HG02678 (cell line): ENCODE results near the gene ZNF99.
"Not testable (repeated sequence)": the region's sequence is repeated elsewhere in the genome, so short reads cannot be mapped to it uniquely, and the experiment has no call there.

Source experiments
- ATAC-seq: cut with Tn5 transposase; IDR thresholded peaks from one replicate; pipeline ENCODE4 v1.9.1; 2021; ENCODE audit warnings: mild to moderate bottlenecking, moderate library complexity; ENCODE audit not compliant: unreplicated experiment

Gene ZNF99

DNA sequence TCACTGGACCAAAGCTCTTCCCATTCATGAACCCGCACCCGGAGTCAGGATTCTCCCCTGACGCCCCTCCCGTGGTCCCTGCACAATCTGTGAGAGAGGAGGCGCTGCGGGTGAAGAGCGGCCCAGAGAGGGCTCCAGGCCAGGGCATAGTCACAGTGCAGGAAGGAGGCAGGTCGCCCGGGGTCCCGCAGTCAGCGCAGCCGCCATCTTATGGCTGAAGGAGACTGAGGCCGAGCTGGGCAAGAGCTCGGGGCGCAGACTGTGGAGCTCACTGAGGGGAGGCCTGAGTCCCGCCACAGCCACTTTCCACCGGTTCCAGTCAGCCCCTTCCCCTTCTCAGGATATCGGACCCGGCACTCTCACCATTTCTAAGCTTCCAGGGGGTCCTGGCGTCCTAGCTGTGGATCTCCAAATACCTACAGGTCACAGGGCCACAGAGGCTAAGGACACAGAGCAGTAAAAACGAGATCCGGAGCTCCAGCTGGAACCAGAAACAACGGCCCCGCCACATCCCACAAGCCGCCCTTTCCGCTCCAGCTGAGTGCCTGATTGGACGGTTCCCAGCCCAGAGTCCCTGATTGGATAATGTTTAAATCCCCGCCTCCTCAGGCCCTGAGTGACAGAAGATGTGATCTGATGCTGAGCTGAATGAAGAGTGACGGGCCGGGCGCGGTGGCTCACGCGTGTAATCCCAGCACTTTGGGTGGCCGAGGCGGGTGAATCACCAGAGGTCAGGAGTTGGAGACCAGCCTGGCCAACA lies at the start of gene ZNF99:
Gene ZNF99, minus strand, starts transcription at position 501 of the 760 bp plus-strand sequence. Its CDS starts 135 bp downstream, at position 366.
- no peak for ATAC-seq

DNA sequence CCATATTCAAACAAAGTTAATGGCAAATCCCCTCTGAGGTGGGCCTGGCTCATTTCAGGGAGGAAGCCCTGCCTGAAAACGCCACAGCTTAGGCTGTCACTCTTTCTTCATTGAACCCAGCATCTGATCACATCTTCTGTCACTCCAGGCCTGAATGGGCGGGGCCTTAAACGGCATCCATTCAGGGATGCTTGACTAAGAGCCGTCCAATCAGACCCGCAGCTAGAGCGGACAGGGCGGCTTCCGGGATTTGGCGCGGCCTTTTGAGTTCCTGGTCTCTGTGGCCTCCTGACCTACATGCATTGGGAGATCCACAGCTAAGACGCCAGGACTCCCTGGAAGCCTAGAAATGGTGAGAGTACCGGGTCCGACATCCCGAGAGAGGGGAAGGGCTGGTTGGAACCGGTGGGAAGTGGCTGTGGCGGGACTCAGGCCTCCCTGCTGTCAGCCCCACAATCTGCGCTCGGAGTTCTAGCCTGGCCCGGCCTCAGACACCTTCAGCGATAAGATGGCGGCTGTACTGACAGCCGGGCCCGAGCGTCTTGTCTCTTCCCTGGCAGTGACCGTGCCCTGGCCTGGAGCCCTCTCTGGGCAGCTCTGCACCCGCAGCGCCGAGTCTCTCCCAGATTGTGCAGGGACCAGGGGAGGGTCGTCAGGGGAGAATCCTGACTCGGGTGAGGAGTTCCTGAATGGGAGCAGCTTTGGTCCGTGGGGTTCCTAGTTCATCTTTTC lies 48.2 kb upstream of the ZNF99 start, which contains the start of gene ZNF723:
Gene ZNF723, plus strand, starts transcription at position 261 of the 732 bp plus-strand sequence. Its CDS starts 89 bp downstream, at position 350.
- no peak for ATAC-seq

DNA sequence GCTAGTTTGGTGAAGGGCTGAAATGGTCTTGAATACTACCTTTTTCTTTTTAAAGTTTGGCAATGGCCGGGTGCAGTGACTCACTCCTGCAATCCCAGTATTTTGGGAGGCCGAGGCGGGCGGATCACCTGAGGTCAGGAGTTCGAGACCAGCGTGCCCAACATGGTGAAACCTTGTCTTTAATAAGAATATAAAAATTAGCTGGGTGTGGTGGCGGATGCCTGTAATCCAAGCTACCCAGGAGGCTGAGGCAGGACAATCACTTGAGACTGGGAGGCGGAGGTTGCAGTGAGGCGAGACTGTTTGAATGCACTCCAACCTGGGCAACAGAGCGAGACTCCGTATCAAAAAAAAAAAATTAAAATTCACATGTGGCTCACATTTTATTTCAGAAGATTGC lies 47.3 kb upstream of the ZNF99 start:
- ATAC-seq, result no peak

DNA sequence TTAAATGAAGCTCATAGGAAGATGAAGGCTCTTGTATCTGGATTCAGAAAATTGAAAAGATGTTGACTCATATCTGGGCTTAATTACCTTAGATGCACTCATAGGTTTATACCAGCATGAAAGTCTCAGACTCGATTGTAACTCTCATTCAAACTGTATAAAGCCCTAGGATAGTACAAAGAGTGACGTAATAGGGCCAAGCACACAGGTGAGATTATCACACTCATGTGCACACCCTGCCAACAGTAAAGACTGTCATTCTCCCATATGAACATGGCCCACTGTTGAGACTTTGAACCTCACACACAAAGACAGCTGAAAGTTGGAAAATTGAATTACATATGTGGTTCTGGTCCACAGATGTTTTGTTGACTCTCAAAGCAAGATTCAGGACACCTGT lies 30.2 kb upstream of the ZNF99 start:
- ATAC-seq, result no peak

DNA sequence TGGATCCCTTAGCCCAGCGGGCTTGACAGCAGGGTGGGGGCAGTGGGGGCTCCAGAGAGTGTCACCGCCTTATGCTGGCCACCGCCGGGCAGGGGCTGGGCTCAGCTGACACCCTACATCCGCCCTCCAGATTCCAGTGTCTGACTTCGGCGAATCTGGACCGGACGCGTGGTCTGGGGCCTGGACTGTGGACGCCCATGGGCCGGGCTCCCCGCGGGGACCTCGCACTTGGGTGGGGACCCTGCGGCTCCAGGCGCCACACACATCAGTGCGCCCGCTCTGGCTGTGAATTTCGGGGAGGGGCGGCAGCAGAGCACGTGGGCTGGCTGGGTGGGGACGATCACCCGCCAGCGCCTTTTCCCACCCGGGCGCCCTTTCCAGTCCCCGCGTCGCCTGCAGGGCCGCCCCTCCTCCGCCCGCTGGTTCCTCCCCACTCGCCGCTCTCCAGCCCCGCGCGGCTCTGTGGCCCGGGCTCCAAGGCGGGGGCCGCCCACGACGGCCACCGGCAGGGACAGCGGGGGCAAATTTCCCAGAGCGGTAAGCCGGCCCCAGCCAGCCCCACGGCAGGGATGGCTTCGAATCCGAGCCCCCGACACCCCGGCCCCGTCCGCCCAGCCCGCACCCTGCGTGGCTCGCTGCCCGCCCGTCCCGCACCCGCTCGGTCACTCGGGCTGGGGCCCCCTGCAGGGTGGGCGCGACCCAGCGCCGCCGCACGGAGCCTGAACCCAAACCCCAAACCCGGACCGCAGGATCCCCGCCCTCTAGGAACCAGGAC lies 23.3 kb upstream of the ZNF99 start:
- no peak for ATAC-seq

DNA sequence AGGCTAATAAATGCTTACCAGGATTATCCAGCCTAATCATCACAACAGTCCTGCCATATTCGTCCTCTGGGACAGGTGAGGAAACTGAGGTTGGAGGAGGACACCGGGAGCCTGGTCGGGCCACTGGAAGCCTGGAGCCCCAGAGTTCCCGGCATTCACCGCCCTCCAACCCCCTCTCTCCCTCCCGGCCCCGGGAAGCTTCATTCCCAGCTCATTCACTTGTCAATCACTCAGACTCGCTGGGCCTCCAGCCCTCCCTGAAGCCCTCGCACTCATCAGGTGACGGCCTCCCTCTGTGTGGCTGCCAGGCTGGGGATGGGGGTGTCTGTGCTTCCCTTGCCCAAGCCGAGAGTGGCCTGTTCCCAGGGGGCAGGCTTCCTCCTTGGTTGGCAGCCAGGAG lies 22.5 kb upstream of the ZNF99 start:
- no peak for ATAC-seq

DNA sequence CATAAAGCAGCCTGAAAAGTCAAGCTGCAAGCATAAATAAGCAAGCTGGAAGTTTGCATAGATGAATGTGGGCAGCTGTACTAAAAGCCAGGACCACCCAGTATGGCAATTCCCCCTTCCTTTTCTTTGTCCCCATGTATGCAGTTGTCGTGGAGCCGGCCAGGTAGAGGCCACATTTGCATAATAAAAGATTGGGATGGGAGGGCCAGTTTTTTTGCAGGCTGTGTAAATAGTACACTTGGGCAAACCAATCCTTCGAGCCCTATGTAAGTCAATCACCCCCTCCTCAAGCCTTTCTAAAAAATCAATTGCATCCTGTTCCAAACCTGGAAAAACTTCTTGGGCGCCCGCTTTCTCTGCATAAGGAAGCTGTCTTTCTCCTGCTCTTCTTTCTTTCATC lies 13.1 kb upstream of the ZNF99 start:
- ATAC-seq, result no peak

DNA sequence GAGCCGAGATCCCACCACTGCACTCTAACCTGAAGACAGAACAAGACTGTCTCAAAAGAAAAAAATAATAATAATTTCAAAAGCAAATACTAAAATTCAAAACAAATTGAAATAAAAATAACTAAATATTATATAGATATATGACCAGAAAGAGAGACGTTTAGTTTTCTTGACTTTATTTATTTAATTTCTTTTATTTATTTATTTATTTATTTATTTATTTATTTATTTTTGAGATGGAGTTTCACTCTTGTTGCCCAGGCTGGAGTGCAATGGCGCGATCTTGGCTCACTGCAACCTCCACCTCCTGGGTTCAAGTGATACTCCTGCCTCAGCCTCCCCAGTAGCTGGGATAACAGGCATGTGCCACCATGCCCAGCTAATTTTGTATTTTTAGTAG lies 8.9 kb upstream of the ZNF99 start:
- not testable (repeated sequence) for ATAC-seq

DNA sequence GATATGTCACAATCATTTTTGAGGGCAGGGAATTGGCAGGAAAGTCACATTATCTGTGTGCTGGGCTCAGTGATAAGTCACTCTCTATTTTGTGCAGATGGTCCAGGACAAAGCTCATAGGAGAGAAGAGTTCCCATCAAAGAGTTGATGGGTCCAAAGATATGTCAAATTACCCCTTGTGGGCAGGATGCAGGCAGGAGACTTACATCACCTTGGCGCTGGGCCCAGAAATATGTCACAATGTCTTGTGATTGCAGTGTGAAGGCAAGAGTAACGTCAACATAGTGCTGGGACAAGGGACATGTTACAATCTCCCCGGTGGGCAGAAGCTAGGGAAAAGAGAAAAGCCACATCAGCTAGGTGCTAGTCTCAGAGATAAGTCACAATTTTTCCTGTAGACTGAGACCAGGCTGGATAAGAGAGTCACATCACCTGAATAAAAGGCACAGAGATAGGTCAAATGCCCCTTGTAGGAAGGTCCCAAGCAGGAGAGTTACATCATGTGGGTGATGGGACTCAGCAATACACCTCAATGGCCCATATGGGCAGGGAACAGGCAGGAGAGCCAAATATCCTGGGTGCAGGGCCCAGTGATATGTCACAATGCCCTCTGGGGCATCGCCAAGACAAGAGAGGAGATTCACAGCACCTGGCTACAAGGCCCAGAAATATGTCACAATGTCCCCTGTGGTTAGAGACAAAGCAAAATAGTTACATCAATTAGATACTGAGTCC lies 47.9 kb downstream of the ZNF99 start:
- ATAC-seq, result no peak

DNA sequence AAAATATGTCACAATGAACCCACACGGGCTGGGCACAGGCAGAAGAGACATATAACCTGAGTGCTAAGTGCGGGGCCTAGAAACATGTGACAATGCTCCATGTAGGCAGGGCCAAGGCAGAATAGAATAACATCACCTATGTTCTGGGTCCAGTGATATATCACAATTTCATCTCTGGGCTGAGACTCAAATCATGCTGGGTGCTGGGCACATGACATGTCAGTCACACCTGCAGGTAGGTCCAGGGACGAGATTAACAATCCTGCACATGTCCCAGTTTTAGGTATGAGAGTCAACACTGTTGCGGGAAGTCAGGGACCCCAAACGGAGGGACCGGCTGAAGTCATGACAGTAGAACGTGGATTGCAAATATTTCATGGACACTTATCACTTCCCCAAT lies 50.3 kb downstream of the ZNF99 start:
- no peak for ATAC-seq

DNA sequence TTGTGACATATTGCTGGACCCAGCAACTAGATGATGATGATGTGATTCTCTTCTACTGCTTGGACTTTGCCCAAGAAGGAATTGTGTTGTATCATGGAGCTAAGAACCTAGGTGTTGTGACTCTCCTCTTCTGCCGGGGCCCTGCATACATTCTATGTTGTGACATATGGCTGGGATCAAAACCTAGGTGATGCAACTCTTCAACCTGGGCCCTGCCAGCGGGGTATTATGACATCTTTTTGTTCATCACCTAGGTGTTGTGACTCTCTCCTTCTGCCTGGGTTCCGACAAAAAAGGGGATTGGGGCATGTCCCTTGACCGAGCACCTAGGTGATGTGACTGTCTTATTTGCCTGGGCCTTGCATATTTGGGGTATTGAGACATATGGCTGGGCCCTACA lies 55.7 kb downstream of the ZNF99 start:
- not testable (repeated sequence) for ATAC-seq

DNA sequence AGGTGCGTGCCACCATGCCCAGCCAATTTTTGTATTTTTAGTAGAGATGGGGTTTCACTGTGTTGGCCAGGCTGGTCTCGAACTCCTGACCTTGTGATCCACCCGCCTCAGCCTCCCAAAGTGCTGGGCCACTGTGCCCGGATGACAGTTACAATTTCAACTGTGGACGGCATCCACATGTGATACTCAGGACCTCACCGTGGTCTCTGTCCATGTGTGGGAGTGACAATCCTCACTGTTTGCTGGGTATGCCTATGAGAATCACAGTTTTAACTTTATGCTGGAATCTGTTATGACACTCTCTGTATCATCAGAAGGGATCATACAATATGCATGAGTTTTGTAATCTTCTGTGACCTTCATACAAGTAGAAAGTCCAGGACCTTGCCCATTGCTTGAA lies 62.4 kb downstream of the ZNF99 start:
- not testable (repeated sequence) for ATAC-seq

DNA sequence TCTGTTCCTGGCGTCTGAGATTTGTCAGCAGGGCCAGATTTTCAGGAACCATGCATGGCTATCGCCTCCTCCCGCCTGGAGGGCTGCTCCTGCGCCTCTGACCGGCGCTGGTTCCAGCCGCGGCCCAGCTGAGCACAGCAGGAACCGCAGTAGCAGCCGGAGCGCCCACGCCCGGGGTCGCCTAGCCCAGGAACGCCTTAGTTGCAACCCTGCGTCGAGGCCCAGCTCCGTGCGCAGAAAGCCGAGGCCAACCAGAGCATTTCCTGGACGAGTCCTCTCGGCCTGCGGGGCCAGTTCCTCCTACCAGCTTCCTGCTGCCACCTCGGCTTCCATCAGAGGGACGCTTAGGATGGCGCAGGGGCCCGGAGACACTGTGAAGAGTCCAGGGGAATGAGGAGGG lies 75.0 kb downstream of the ZNF99 start:
- ATAC-seq, result no peak

DNA sequence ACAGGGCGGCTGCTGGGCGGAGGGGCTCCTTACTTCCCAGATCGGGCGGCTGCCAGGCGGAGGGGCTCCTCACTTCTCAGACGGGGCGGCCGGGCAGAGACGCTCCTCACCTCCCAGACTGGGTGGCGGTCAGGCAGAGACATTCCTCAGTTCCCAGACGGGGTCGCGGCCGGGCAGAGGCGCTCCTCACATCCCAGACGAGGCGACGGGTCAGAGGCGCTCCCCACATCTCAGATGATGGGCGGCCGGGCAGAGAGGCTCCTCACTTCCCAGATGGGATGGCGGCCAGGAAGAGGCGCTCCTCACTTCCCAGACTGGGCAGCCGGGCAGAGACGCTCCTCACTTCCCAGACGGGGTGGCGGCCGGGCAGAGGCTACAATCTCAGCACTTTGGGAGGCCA lies 80.9 kb downstream of the ZNF99 start:
- ATAC-seq, result not testable (repeated sequence)

DNA sequence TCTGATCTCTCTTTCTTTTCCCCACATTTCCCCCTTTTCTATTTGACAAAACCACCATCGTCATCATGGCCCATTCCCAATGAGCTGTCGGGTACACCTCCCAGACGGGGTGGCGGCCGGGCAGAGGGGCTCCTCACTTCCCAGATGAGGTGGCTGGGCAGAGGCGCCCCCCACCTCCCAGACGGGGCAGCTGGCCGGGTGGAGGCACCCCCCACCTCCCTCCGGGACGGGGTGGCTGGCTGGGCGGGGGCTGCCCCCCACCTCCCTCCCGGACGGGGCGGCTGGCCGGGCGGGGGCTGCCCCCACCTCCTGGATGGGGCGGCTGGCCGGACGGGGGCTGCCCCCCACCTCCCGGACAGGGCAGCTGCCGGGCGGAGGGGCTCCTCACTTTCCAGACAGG lies 81.3 kb downstream of the ZNF99 start:
- not testable (repeated sequence) for ATAC-seq
